ENCODE measurements around the gene LRRC28.
A peak's percentile ranks its signal among the peaks of the same experiment; 100 is the strongest.

The LRRC28 gene

DNA sequence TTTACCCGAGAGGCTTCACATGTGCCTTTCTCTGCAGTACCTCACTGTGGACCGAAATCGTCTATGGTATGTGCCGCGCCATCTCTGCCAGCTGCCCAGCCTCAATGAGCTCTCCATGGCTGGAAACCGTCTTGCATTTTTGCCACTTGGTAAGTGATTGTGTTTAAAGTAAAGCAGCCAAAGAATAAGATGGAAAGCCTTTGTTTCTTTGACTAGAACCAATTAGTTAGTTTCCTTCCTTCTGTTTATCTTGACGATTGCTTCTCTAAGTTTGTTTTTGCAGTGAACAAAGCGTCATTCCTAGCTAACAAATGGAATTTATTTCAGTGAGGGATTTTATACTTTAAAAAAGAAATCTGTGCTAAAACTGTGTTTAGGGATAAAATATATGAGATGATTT, 82.7 kb downstream of the LRRC28 start:
- Histone ChIP-seq H2AFZ (no peak overlapping the region), H3K9ac (no peak overlapping the region), H3K27me3 (ENCODE audit: control insufficient read depth, insufficient read depth, low read length) (no peaks in the 10 kb centered on the region), H3K27ac (no peak overlapping the region), H3K36me3 (ENCODE audit: control insufficient read depth, insufficient read depth, low read length) (no peaks in the 10 kb centered on the region), H3K4me3 (ENCODE audit: low read depth, low read length) (no peak overlapping the region), H3K9me3 (ENCODE audit: control insufficient read depth, low read length) (no peaks in the 10 kb centered on the region), H3K4me2 (ENCODE audit: low read length) (no peak overlapping the region), H3K79me2 (no peaks in the 10 kb centered on the region), H3K4me1 (no peaks in the 10 kb centered on the region)
- TF ChIP-seq, protein P1, sequence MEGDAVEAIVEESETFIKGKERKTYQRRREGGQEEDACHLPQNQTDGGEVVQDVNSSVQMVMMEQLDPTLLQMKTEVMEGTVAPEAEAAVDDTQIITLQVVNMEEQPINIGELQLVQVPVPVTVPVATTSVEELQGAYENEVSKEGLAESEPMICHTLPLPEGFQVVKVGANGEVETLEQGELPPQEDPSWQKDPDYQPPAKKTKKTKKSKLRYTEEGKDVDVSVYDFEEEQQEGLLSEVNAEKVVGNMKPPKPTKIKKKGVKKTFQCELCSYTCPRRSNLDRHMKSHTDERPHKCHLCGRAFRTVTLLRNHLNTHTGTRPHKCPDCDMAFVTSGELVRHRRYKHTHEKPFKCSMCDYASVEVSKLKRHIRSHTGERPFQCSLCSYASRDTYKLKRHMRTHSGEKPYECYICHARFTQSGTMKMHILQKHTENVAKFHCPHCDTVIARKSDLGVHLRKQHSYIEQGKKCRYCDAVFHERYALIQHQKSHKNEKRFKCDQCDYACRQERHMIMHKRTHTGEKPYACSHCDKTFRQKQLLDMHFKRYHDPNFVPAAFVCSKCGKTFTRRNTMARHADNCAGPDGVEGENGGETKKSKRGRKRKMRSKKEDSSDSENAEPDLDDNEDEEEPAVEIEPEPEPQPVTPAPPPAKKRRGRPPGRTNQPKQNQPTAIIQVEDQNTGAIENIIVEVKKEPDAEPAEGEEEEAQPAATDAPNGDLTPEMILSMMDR (IDR thresholded peaks at IDR 0.05), result no peak

DNA sequence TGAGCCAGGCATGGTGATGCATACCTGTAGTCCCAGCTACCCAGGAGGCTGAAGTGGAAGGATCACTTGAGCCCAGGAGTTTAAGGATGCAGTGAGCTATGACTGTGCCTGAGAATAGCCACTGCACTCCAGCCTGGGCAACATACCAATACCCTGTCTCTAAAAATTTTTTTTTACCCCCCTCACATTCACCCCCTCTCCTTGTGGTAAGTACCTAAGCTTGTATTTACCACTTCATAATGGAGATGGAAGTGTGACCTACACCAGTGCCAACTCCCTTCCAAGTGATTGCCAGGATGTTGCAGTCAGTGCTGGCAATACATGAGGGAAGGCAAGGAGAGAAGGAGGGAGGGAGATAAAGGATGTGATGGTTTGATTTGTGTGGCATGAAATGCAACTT, 84.2 kb downstream of the LRRC28 start:
- Histone ChIP-seq H3K4me2 (ENCODE audit: low read length) (no peak overlapping the region), H3K4me1 (no peaks in the 10 kb centered on the region), H2AFZ (no peak overlapping the region), H3K9me3 (ENCODE audit: control insufficient read depth, low read length) (no peaks in the 10 kb centered on the region), H3K27ac (no peak overlapping the region), H3K4me3 (ENCODE audit: low read depth, low read length) (no peak overlapping the region), H3K79me2 (no peaks in the 10 kb centered on the region), H3K9ac (no peak overlapping the region), H3K27me3 (ENCODE audit: control insufficient read depth, insufficient read depth, low read length) (no peaks in the 10 kb centered on the region), H3K36me3 (ENCODE audit: control insufficient read depth, insufficient read depth, low read length) (no peaks in the 10 kb centered on the region)
- TF ChIP-seq, protein P1 (IDR thresholded peaks at IDR 0.05), result no peak

DNA sequence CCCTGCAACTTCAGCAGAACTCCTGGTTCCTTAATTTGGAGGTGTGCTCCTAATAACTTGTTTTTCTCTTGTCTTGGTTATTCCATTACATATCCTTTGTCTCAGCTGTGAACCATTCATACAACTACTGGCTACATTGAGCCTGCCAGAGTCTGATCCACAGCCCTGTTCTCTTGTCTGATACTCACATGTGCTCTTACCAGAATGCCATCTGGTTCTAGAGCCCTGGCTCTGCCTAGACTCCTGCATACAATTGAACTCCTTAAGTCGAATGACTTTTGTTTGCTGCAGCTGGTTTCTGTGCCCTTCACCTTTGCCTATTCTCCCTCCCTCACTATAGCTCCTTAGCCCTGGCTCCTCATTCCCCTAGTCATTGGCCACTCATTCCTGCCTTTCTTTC, 85.5 kb downstream of the LRRC28 start:
- no peaks in the 10 kb centered on the region for H3K36me3 ChIP-seq (ENCODE audit: control insufficient read depth, insufficient read depth, low read length)
- H3K79me2 ChIP-seq, result no peaks in the 10 kb centered on the region
- no peak overlapping the region for H3K4me2 ChIP-seq (ENCODE audit: low read length)
- no peaks in the 10 kb centered on the region for H3K27me3 ChIP-seq (ENCODE audit: control insufficient read depth, insufficient read depth, low read length)
- no peak overlapping the region for H3K4me3 ChIP-seq (ENCODE audit: low read depth, low read length)
- TF ChIP-seq, protein P1 (IDR thresholded peaks at IDR 0.05), result no peak
- H3K4me1 ChIP-seq, result no peaks in the 10 kb centered on the region
- H3K9ac ChIP-seq, result no peak overlapping the region
- no peaks in the 10 kb centered on the region for H3K9me3 ChIP-seq (ENCODE audit: control insufficient read depth, low read length)
- H3K27ac ChIP-seq, result no peak overlapping the region
- H2AFZ ChIP-seq, result no peak overlapping the region

DNA sequence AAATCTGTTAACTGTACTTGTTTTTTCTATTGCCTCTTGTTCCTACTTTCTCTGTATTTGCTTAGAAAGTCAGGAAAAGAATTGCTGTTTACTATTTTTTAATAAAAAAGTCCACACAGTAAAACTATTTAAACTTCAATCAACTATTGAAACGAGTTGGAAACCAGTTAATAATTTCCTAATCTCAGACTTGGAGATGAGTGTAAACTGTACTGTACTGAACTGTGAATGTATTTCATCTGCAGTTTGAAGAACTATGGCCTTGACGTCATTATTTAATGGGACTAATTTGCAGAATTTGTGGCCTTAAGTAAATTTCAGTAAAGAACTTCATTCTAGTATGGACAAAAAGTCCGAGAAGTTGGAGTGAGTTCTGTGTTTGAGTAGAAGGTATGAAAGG, 89.1 kb downstream of the LRRC28 start:
- Histone ChIP-seq H3K4me2 (ENCODE audit: low read length) (no peak overlapping the region), H3K4me3 (ENCODE audit: low read depth, low read length) (no peak overlapping the region), H3K9me3 (ENCODE audit: control insufficient read depth, low read length) (no peaks in the 10 kb centered on the region), H2AFZ (no peak overlapping the region), H3K27me3 (ENCODE audit: control insufficient read depth, insufficient read depth, low read length) (no peaks in the 10 kb centered on the region), H3K4me1 (peaks cover 4% of the 10 kb centered on the region), H3K27ac (no peak overlapping the region), H3K79me2 (no peaks in the 10 kb centered on the region), H3K9ac (no peak overlapping the region), H3K36me3 (ENCODE audit: control insufficient read depth, insufficient read depth, low read length) (no peaks in the 10 kb centered on the region)
- TF ChIP-seq, protein P1 (IDR thresholded peaks at IDR 0.05), result no peak

DNA sequence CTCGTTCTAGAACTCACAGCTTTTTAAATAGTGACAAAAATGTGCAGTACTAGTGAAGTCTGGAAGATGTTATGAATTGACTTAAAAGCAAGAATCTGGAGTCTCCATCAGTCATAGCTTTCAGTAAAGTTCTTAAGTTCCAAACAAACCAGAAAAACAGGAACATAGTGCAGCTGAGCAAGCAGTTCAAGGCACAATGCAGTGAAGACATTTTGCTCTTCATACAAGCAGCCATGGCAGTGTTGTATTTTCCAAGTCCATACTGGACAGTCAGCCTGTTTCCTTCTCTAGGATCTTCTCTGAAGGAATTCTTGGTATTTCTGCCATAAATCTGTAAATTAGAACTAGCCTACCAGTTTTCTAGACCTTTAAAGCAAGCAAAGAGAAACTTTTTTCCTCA, 90.5 kb downstream of the LRRC28 start:
- Histone ChIP-seq H3K9me3 (ENCODE audit: control insufficient read depth, low read length) (no peaks in the 10 kb centered on the region), H3K36me3 (ENCODE audit: control insufficient read depth, insufficient read depth, low read length) (no peaks in the 10 kb centered on the region), H3K27me3 (ENCODE audit: control insufficient read depth, insufficient read depth, low read length) (no peaks in the 10 kb centered on the region), H3K4me3 (ENCODE audit: low read depth, low read length) (no peak overlapping the region), H3K9ac (no peak overlapping the region), H2AFZ (peak overlapping the region; percentile 58), H3K27ac (peak overlapping the region; percentile 69), H3K4me1 (peaks cover 4% of the 10 kb centered on the region), H3K4me2 (ENCODE audit: low read length) (peak overlapping the region; percentile 15), H3K79me2 (no peaks in the 10 kb centered on the region)
- TF ChIP-seq, protein P1 (IDR thresholded peaks at IDR 0.05), result no peak

All from parathyroid adenoma (tissue), 2 donors.